Stimulated activated naive CD8-positive, alpha-beta T cell treated with anti-CD3 and anti-CD28 coated beads, Interleukin-15, Interleukin-2, amounts not matched to agents 100 U/mL and 50 U/mL, for 24 hours (primary cell): ENCODE measurements around the gene HYCC1.
"Not testable (repeated sequence)": the region's sequence is repeated elsewhere in the genome, so short reads cannot be mapped to it uniquely, and the experiment has no call there.

Experiments used
- ATAC-seq: fragments of 150-1000 bp; cut with Tn5 transposase; one replicate; pipeline ENCODE4 v1.10.0; 2021
- DNase-seq: peaks from one replicate; pipeline ENCODE4 v3.0.0; 2021

HYCC1 gene

GRCh38 chr7:23013715-23014649, at the start of gene HYCC1:
HYCC1 (minus strand) TSS chr7:23014130; CDS start chr7:22991111, 23,019 bp downstream.
- peak; percentile 98 for DNase-seq
- ATAC-seq, result peak; percentile 100

DNA sequence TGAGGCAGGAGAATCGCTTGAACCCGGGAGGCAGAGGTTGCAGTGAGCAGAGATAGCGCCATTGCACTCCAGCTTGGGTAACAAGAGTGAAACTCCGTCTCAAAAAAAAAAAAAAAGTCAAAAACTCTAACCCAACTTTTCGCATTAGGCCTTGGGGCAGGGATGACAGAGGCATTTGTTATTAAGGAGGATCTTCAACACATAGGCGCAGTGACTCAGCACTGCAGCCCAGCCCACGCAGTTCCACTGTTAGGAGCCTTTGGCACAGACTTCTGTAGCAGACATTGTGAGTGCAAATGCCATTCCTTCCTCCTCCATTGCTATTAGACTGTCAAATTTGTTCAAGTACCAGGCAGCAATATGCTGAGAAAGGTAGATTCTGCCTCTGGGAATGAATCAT, 48.5 kb upstream of the HYCC1 start:
- no peak for DNase-seq
- no peak for ATAC-seq

GRCh38 chr7:23061327-23061726, 47.4 kb upstream of the HYCC1 start:
- ATAC-seq, result no peak
- no peak for DNase-seq

DNA sequence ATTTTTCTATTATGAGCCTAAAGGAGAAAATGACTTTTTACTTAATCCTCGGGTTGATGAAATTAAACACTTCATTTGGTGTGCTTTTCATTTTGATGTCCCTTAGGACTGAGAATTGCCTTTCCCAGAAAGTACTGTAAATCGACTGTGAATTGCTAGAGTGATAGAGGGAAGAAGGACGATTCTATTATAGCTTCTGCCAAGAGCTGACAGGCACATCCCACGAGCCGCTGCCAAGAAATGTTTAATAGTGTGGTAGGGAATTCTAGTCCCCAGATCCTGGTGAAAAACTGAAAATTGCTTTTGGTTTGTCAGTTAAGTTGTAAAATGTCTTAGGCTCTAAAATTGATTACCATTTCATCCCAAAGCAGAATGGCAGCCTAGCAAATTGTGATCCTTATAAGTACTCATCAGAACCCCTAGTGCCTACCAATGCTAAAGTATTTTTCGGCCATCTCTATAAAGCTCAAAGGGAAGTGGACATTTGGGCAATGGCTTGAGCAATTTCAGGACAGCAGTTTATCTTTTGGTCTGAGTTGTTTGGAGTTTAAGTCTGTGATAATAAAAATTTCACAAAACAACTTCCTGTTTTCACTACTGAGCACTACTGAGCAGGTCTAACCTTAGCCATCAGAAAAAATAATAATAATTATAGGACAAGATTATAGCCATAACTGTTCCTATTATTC, 44.6 kb upstream of the HYCC1 start:
- no peak for ATAC-seq
- no peak for DNase-seq

DNA sequence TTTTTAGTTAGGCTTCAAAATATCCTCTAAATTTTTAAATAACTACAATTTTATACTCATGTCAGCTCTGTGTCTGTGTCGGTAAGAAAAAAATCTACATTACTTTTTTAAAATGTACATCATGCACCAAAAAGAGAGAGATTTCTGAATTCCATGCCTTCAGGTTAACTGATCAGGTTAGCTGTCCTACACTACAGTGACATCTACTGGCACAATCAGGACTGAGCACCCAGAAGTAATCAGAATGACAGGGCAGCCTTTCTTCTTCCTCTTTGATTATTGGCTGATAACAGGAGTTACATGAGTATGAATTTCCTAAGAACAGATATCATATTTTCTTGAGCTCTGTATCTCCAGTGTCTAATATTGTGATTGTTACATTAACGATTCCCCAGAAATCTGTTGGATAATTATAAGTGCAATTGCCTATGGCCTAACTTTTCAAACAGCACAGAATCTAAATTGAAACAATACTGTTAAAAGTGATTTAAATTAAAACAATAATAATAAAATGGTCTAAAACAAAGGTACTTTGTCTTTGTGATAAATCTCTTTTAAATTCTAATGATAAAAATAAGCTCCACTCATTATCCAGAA, 41.8 kb upstream of the HYCC1 start:
- peak; percentile 95 for ATAC-seq
- peak; percentile 57 for DNase-seq

DNA sequence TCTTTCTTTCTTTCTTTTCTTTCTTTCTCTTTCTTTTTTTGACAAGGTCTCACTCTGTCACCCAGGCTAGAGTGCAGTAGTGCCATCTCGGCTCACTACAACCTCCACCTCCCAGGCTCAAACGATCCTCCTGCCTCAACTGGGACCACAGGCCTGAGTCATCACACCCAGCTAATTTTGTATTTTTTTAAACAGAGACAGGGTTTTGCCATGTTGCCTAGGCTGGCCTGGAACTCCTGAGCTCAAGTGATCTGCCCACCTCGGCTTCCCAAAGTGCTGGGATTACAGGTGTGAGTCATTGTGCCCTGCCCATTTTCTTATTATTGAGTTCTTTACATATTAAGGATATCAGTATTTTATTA, 37.2 kb upstream of the HYCC1 start:
- ATAC-seq (peak; percentile 52), DNase-seq (peak; percentile 7)

DNA sequence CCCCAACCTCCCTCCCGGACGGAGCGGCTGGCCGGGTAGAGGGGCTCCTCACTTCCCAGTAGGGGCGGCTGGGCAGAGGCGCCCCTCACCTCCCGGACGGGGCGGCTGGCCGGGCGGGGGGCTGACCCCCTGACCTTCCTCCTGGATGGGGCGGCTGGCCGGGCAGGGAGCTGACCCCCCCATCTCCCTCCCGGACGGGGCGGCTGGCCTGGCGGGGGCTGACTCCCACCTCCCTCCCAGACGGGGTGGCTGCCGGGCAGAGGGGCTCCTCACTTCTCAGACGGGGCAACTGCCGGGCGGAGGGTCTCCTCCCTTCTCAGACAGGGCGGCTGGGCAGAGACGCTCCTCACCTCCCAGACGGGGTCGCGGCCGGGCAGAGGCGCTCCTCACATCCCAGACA, 32.4 kb upstream of the HYCC1 start:
- not testable (repeated sequence) for DNase-seq, ATAC-seq

DNA sequence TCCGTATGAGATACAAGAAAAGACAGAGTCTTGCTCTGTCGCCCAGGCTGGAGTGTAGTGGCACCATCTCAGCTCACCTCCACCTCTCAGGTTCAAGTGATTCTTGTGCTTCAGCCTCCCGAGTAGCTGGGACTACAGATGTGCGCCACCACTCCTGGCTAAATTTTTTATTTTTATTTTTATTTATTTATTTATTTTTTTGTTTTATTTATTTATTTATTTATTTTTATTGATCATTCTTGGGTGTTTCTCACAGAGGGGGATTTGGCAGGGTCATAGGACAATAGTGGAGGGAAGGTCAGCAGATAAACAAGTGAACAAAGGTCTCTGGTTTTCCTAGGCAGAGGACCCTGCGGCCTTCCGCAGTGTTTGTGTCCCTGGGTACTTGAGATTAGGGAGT, 31.2 kb upstream of the HYCC1 start:
- not testable (repeated sequence) for ATAC-seq, DNase-seq

DNA sequence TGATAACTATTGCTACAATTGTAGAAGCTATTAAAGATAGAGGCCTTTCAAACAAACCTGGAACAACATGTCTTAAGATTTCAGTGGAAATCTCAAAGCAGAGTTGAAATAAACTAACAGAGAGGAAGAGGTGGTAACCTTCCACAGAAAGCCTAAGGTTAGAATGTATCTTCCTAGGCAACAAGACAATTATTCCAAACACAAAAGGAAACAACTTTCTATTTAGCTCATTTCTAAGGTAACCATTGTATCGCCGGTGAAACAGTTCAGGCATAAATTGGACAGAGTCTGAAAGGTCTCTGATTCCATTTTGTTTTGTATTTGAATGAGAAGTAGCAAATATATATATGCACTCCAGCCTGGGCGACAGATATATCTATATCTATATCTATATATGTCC, 30.7 kb upstream of the HYCC1 start:
- no peak for DNase-seq
- no peak for ATAC-seq

- DNase-seq (no peak), ATAC-seq (peak; percentile 52)
Observed at GRCh38 chr7:23043441-23043840, 29.5 kb upstream of the HYCC1 start.

DNA sequence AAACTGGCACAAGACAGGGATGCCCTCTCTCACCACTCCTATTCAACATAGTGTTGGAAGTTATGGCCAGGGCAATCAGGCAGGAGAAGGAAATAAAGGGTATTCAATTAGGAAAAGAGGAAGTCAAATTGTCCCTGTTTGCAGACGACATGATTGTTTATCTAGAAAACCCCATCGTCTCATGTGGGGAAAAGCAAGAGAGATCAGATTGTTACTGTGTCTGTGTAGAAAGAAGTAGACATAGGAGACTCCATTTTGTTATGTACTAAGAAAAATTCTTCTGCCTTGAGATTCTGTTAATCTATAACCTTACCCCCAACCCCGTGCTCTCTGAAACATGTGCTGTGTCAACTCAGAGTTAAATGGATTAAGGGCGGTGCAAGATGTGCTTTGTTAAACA, 25.7 kb upstream of the HYCC1 start:
- DNase-seq, ATAC-seq: not testable (repeated sequence)

DNA sequence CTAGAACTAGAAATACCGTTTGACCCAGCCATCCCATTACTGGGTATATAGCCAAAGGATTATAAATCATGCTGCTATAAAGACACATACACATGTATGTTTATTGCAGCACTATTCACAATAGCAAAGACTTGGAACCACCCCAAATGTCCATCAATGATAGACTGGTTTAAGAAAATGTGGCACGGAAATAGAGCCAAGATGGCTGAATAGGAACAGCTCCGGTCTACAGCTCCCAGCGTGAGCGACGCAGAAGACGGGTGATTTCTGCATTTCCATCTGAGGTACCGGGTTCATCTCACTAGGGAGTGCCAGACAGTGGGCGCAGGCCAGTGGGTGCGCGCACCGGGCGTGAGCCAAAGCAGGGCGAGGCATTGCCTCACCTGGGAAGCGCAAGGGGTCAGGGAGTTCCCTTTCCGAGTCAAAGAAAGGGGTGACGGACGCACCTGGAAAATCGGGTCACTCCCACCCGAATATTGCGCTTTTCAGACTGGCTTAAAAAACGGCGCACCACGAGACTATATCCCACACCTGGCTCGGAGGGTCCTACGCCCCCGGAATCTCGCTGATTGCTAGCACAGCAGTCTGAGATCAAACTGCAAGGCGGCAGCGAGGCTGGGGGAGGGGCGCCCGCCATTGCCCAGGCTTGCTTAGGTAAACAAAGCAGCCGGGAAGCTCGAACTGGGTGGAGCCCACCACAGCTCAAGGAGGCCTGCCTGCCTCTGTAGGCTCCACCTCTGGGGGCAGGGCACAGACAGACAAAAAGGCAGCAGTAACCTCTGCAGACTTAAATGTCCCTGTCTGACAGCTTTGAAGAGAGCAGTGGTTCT, 21.8 kb upstream of the HYCC1 start:
- ATAC-seq, DNase-seq: not testable (repeated sequence)

GRCh38 chr7:23027261-23027660, 13.3 kb upstream of the HYCC1 start:
- no peak for ATAC-seq
- DNase-seq, result no peak

GRCh38 chr7:23026164-23026563, 12.2 kb upstream of the HYCC1 start:
- ATAC-seq, result no peak

GRCh38 chr7:23024454-23024853, 10.5 kb upstream of the HYCC1 start:
- no peak for ATAC-seq
- no peak for DNase-seq

More at GRCh38 chr7:23026164-23026563, 12.2 kb upstream of the HYCC1 start:
- no peak for DNase-seq

DNA sequence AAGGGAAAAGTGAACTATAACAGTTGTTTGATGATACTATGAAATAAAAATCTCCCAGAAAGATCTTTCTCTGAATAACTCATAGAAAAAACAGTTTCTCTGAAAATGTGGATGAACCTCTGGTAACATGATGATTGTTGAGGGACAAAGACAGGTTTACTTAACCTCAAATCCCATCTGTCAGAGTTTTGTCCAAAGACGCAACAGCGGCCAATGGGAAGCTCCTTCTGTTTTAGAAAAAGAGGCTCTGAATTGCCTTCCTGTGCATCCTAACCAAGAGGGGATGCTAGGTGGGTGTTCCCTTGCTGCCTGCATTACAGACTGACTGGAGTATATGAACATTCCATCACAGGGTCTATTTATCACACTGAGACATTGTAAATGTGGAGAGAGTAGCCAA, 8.9 kb upstream of the HYCC1 start:
- ATAC-seq (no peak), DNase-seq (no peak)

GRCh38 chr7:23022258-23022769, 8.4 kb upstream of the HYCC1 start:
- DNase-seq (no peak), ATAC-seq (no peak)

GRCh38 chr7:23021596-23021995, 7.7 kb upstream of the HYCC1 start:
- no peak for ATAC-seq
- DNase-seq, result no peak

- peak; percentile 23 for DNase-seq
- ATAC-seq, result peak; percentile 93
Observed at GRCh38 chr7:23020742-23021401, 6.9 kb upstream of the HYCC1 start.

- ATAC-seq (no peak), DNase-seq (no peak)
Observed at GRCh38 chr7:23018750-23019149, 4.8 kb upstream of the HYCC1 start.

DNA sequence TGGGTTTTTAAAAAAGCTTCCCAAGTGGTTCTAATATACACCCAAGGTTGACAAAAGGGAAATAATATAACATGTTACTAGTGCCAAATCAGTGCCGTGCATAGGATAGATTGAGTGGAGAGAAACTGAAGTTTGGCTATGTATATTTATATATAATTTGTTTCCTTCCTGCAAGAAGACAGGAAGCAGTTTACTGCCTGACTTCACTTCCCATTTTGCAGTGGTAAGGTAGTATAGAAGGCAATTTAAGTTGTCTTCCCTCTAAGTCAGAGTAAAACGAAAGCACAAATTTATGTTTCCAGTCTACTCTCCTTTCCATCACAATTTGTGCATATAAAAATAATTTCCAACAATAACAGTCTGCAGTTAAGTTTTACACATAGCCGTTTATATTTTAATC, 3.4 kb upstream of the HYCC1 start:
- DNase-seq (no peak), ATAC-seq (no peak)
